ENCODE results near the gene NPC2. TPM values are rescaled to one million over a fixed set of nuclear protein-coding genes. Genes with fewer than 3 reads are reported as not detected.
"Not testable (repeated sequence)": the region's sequence is repeated elsewhere in the genome, so short reads cannot be mapped to it uniquely, and the experiment has no call there.

NPC2 gene
- 29.6 and 42.5 TPM in 2 replicates for polyA plus RNA-seq (2014; cell fraction: cytosol; rRNA removed)
- 22.1 and 22.7 TPM in 2 replicates for polyA plus RNA-seq (2014; cell fraction: nucleus; rRNA removed)

GRCh38 chr14:74492776-74493342 lies at the start of gene NPC2:
Gene NPC2, minus strand, starts transcription at chr14:74493305. Its CDS starts 31 bp downstream, at chr14:74493274.
- no peak for DNase-seq (ENCODE audit: low spot score)

GRCh38 chr14:74542056-74542685 lies 49.1 kb upstream of the NPC2 start:
- DNase-seq (ENCODE audit: low spot score): no peak

GRCh38 chr14:74541225-74541624 lies 48.1 kb upstream of the NPC2 start:
- DNase-seq (ENCODE audit: low spot score): no peak

- no peak for DNase-seq (ENCODE audit: low spot score)
These were observed 46.4 kb upstream of the NPC2 start for GRCh38 chr14:74539503-74539902.

- DNase-seq (ENCODE audit: low spot score): no peak
These were observed 45.6 kb upstream of the NPC2 start for GRCh38 chr14:74538411-74539391.

- not testable (repeated sequence) for DNase-seq (ENCODE audit: low spot score)
These were observed 43.2 kb upstream of the NPC2 start for GRCh38 chr14:74536336-74536735.

GRCh38 chr14:74535756-74536325 lies 42.7 kb upstream of the NPC2 start:
- DNase-seq (ENCODE audit: low spot score): peak; percentile 41

- DNase-seq (ENCODE audit: low spot score): no peak
These were observed 40.5 kb upstream of the NPC2 start for GRCh38 chr14:74533576-74533975.

GRCh38 chr14:74532246-74532645 lies 39.1 kb upstream of the NPC2 start:
- DNase-seq (ENCODE audit: low spot score): no peak

- DNase-seq (ENCODE audit: low spot score): no peak
These were observed 38.4 kb upstream of the NPC2 start for GRCh38 chr14:74531467-74531866.

GRCh38 chr14:74531006-74531405 lies 37.9 kb upstream of the NPC2 start:
- DNase-seq (ENCODE audit: low spot score): no peak

- DNase-seq (ENCODE audit: low spot score): no peak
These were observed 35.8 kb upstream of the NPC2 start for GRCh38 chr14:74528886-74529285.

GRCh38 chr14:74528406-74528805 lies 35.3 kb upstream of the NPC2 start:
- DNase-seq (ENCODE audit: low spot score): no peak

- no peak for DNase-seq (ENCODE audit: low spot score)
These were observed 34.7 kb upstream of the NPC2 start for GRCh38 chr14:74527736-74528280.

GRCh38 chr14:74526854-74527585 lies 33.9 kb upstream of the NPC2 start:
- DNase-seq (ENCODE audit: low spot score): no peak

GRCh38 chr14:74525361-74525851 lies 32.3 kb upstream of the NPC2 start:
- DNase-seq (ENCODE audit: low spot score): no peak

- DNase-seq (ENCODE audit: low spot score): no peak
These were observed 31.7 kb upstream of the NPC2 start for GRCh38 chr14:74524812-74525135.

GRCh38 chr14:74524076-74524811 lies 31.1 kb upstream of the NPC2 start:
- no peak for DNase-seq (ENCODE audit: low spot score)

- DNase-seq (ENCODE audit: low spot score): no peak
These were observed 29.6 kb upstream of the NPC2 start for GRCh38 chr14:74522740-74523139.

- no peak for DNase-seq (ENCODE audit: low spot score)
These were observed 28.7 kb upstream of the NPC2 start for GRCh38 chr14:74521756-74522155.

Data from SK-N-DZ (cell line).